ENCODE results near the gene RPS6KB2. TPM values are rescaled to one million over a fixed set of nuclear protein-coding genes. Genes with fewer than 3 reads are reported as not detected.
"Not testable (repeated sequence)": the region's sequence is repeated elsewhere in the genome, so short reads cannot be mapped to it uniquely, and the experiment has no call there.

The RPS6KB2 gene
- total RNA-seq, 1 experiment from 2014 or later: 77.9 TPM

- DNase-seq: no peak
Observed at GRCh38 chr11:67464411-67465188, 36.3 kb downstream of the RPS6KB2 start.

GRCh38 chr11:67465189-67465510 is 36.9 kb downstream of the RPS6KB2 start:
- no peak for DNase-seq

More at GRCh38 chr11:67464411-67465188, 36.3 kb downstream of the RPS6KB2 start:
- no peaks in the 10 kb centered on the region for H3K9me3 ChIP-seq
- H3K36me3 ChIP-seq: no peaks in the 10 kb centered on the region
- no peak overlapping the region for H3K4me3 ChIP-seq
- no peaks in the 10 kb centered on the region for H3K27me3 ChIP-seq

GRCh38 chr11:67465530-67465929 is 37.2 kb downstream of the RPS6KB2 start:
- DNase-seq: peak; percentile 40
- not testable (repeated sequence) for H3K27me3 ChIP-seq, H3K36me3 ChIP-seq, H3K4me3 ChIP-seq, H3K9me3 ChIP-seq

More at GRCh38 chr11:67465189-67465510, 36.9 kb downstream of the RPS6KB2 start:
- no peaks in the 10 kb centered on the region for H3K36me3 ChIP-seq
- no peak overlapping the region for H3K4me3 ChIP-seq
- H3K27me3 ChIP-seq: no peaks in the 10 kb centered on the region
- no peaks in the 10 kb centered on the region for H3K9me3 ChIP-seq

GRCh38 chr11:67466367-67466766 is 38.1 kb downstream of the RPS6KB2 start:
- Histone ChIP-seq H3K27me3 (no peaks in the 10 kb centered on the region), H3K4me3 (no peak overlapping the region), H3K9me3 (no peaks in the 10 kb centered on the region), H3K36me3 (no peaks in the 10 kb centered on the region)
- DNase-seq: no peak

GRCh38 chr11:67466962-67467771 is 38.9 kb downstream of the RPS6KB2 start:
- Histone ChIP-seq H3K27me3 (no peaks in the 10 kb centered on the region), H3K9me3 (no peaks in the 10 kb centered on the region), H3K36me3 (no peaks in the 10 kb centered on the region), H3K4me3 (no peak overlapping the region)
- no peak for DNase-seq

- peak; percentile 36 for DNase-seq
- H3K9me3 ChIP-seq: no peaks in the 10 kb centered on the region
- H3K4me3 ChIP-seq: peak overlapping the region; percentile 73
- H3K36me3 ChIP-seq: no peaks in the 10 kb centered on the region
- H3K27me3 ChIP-seq: no peaks in the 10 kb centered on the region
Observed at GRCh38 chr11:67468056-67468455, 39.8 kb downstream of the RPS6KB2 start.

GRCh38 chr11:67468456-67468758 is 40.1 kb downstream of the RPS6KB2 start:
- H3K36me3 ChIP-seq: no peaks in the 10 kb centered on the region
- H3K27me3 ChIP-seq: no peaks in the 10 kb centered on the region
- DNase-seq: no peak
- H3K9me3 ChIP-seq: no peaks in the 10 kb centered on the region
- H3K4me3 ChIP-seq: peak overlapping the region; percentile 73

GRCh38 chr11:67468759-67469507 is 40.6 kb downstream of the RPS6KB2 start, which contains the start of gene TMEM134:
Gene TMEM134, minus strand, starts transcription at chr11:67469251. Its CDS starts 59 bp downstream, at chr11:67469192.
- Histone ChIP-seq H3K4me3 (peak within 1 kb of the TSS; percentile 73), H3K27me3 (no peaks in the 10 kb centered on the region), H3K9me3 (no peaks in the 10 kb centered on the region), H3K36me3 (no peaks in the 10 kb centered on the region)
- peak; percentile 88 for DNase-seq

GRCh38 chr11:67469508-67469811 is 41.2 kb downstream of the RPS6KB2 start:
- Histone ChIP-seq H3K36me3 (no peaks in the 10 kb centered on the region), H3K9me3 (no peaks in the 10 kb centered on the region), H3K27me3 (no peaks in the 10 kb centered on the region), H3K4me3 (peak overlapping the region; percentile 73)
- DNase-seq: no peak

- no peak for DNase-seq
- H3K4me3 ChIP-seq: no peak overlapping the region
- H3K27me3 ChIP-seq: no peaks in the 10 kb centered on the region
- H3K36me3 ChIP-seq: no peaks in the 10 kb centered on the region
- no peaks in the 10 kb centered on the region for H3K9me3 ChIP-seq
Observed at GRCh38 chr11:67470337-67471002, 42.2 kb downstream of the RPS6KB2 start.

GRCh38 chr11:67472882-67473281 is 44.6 kb downstream of the RPS6KB2 start:
- DNase-seq: no peak
- no peaks in the 10 kb centered on the region for H3K36me3 ChIP-seq
- no peaks in the 10 kb centered on the region for H3K9me3 ChIP-seq
- no peaks in the 10 kb centered on the region for H3K27me3 ChIP-seq
- no peak overlapping the region for H3K4me3 ChIP-seq

GRCh38 chr11:67476692-67477091 is 48.4 kb downstream of the RPS6KB2 start:
- not testable (repeated sequence) for H3K9me3 ChIP-seq, DNase-seq, H3K4me3 ChIP-seq, H3K27me3 ChIP-seq, H3K36me3 ChIP-seq

GRCh38 chr11:67477344-67478050 is 49.2 kb downstream of the RPS6KB2 start:
- not testable (repeated sequence) for H3K9me3 ChIP-seq, H3K27me3 ChIP-seq, H3K36me3 ChIP-seq, H3K4me3 ChIP-seq, DNase-seq

GRCh38 chr11:67482275-67482826 is 54.1 kb downstream of the RPS6KB2 start:
- Histone ChIP-seq H3K4me3 (peak overlapping the region; percentile 62), H3K36me3 (no peaks in the 10 kb centered on the region; the same call in none of the 2 replicates), H3K27me3 (no peaks in the 10 kb centered on the region), H3K9me3 (no peaks in the 10 kb centered on the region)
- no peak for DNase-seq

GRCh38 chr11:67482827-67483798 is 54.8 kb downstream of the RPS6KB2 start, which contains the start of gene AIP:
Gene AIP, plus strand, starts transcription at chr11:67483026. Its CDS starts 133 bp downstream, at chr11:67483159.
- Histone ChIP-seq H3K9me3 (no peaks in the 10 kb centered on the region), H3K4me3 (peak within 1 kb of the TSS; percentile 62), H3K36me3 (peaks cover 2% of the 10 kb centered on the region), H3K27me3 (no peaks in the 10 kb centered on the region)
- peak; percentile 96 for DNase-seq

All from MG63 (cell line).